IMR-90 (cell line): Measurements from ENCODE around the gene LDB2. TPM values are rescaled to one million over a fixed set of nuclear protein-coding genes. Genes with fewer than 3 reads are reported as not detected.

Source experiments
- ATAC-seq: fragments of 200-7000 bp; cut with Tn5 transposase; 2 replicates; pipeline ENCODE4 v1.9.1; 2020; ENCODE audit warnings: low read depth, mild to moderate bottlenecking, moderate library complexity
- BruUV-seq: library from RNA; stranded (reverse); fragments of 400-500 nt; replicated peaks from 2 replicates; lab custom pipeline; 2021; lab: Mats Ljungman, UMichigan
- CTCF ChIA-PET: fragments of 300-600 bp; formaldehyde crosslinking; extraction: SDS; loops from one replicate; lab custom pipeline; 2021; ENCODE audit warnings: antibody characterized with exemption; lab: Yijun Ruan, JAX
- POLR2A ChIA-PET: fragments of 300-600 bp; sonication (Branson Sonifier 250); formaldehyde crosslinking; loops from one replicate; lab custom pipeline; 2022; ENCODE audit warnings: antibody characterized with exemption; ENCODE audit not compliant: unreplicated experiment; lab: Charles Lee
- DNase-seq: peaks from one replicate; pipeline ENCODE4 v3.0.0; 2013
- H2AFZ ChIP-seq: replicated peaks from 2 replicates; pipeline ENCODE3; 2013; ENCODE audit warnings: low read length, mild to moderate bottlenecking; ENCODE audit not compliant: poor library complexity
- H2AK5ac ChIP-seq: 2 replicates; pipeline ENCODE4 v1.6.1; 2013; ENCODE audit warnings: low read depth, low read length, inconsistent platforms
- H2AK9ac ChIP-seq: replicated peaks from 2 replicates; pipeline ENCODE3; 2013; ENCODE audit warnings: mild to moderate bottlenecking, low read depth, low read length, moderate library complexity; ENCODE audit not compliant: poor library complexity
- H2BK120ac ChIP-seq: 2 replicates; pipeline ENCODE4 v1.6.1; 2013; ENCODE audit warnings: low read depth, low read length, inconsistent platforms
- H2BK15ac ChIP-seq: 3 replicates; pipeline ENCODE4 v1.6.1; 2013; ENCODE audit warnings: low read depth, low read length, inconsistent platforms
- H2BK20ac ChIP-seq: 2 replicates; pipeline ENCODE4 v1.6.1; 2013; ENCODE audit warnings: low read depth, mild to moderate bottlenecking, inconsistent platforms, low read length, moderate library complexity
- H2BK5ac ChIP-seq: 2 replicates; pipeline ENCODE4 v1.6.1; 2013; ENCODE audit warnings: mild to moderate bottlenecking, low read depth, low read length, inconsistent platforms; ENCODE audit not compliant: poor library complexity, severe bottlenecking
- H3K14ac ChIP-seq: replicated peaks from 2 replicates; pipeline ENCODE4 v1.6.1; 2013; ENCODE audit warnings: low read depth, low read length, inconsistent platforms
- H3K18ac ChIP-seq: 2 replicates; pipeline ENCODE4 v1.6.1; 2013; ENCODE audit warnings: low read depth, low read length, control low read depth
- H3K23ac ChIP-seq: 2 replicates; pipeline ENCODE4 v1.6.1; 2013; ENCODE audit warnings: low read depth, low read length, inconsistent platforms
- H3K27ac ChIP-seq: 2 replicates; pipeline ENCODE4 v1.5.1; 2013; ENCODE audit warnings: mild to moderate bottlenecking, control low read depth, low read length; ENCODE audit not compliant: insufficient read depth
- H3K27me3 ChIP-seq: 2 replicates; pipeline ENCODE4 v1.6.1; 2013; ENCODE audit warnings: low read length; ENCODE audit not compliant: control insufficient read depth, insufficient read depth
- H3K36me3 ChIP-seq: 2 replicates; pipeline ENCODE4 v1.6.1; 2013; ENCODE audit warnings: low read length, mixed read lengths; ENCODE audit not compliant: control insufficient read depth, insufficient read depth
- H3K4ac ChIP-seq: 2 replicates; pipeline ENCODE4 v1.6.1; 2013; ENCODE audit warnings: low read depth, low read length, inconsistent platforms
- H3K4me1 ChIP-seq: 2 replicates; pipeline ENCODE4 v1.6.1; 2013; ENCODE audit warnings: low read length, mixed read lengths; ENCODE audit not compliant: control insufficient read depth, insufficient read depth
- H3K4me2 ChIP-seq: 2 replicates; pipeline ENCODE4 v1.6.1; 2013; ENCODE audit warnings: low read depth, mild to moderate bottlenecking, control low read depth, low read length, moderate library complexity
- H3K4me3 ChIP-seq: 2 replicates; pipeline ENCODE4 v1.5.1; 2013; ENCODE audit warnings: low read depth, mild to moderate bottlenecking, control low read depth, low read length, moderate library complexity; ENCODE audit not compliant: insufficient read depth
- H3K56ac ChIP-seq: 2 replicates; pipeline ENCODE4 v1.6.1; 2013; ENCODE audit warnings: low read length, inconsistent platforms; ENCODE audit not compliant: insufficient read depth; ENCODE audit errors: extremely low read depth
- H3K79me1 ChIP-seq, 2 experiments: 2 replicates each; pipeline ENCODE4 v1.6.1; 2013; ENCODE audit warnings: low read length in 2 of 2, inconsistent platforms in 1 of 2, low read depth in 1 of 2
- H3K9ac ChIP-seq: 2 replicates; pipeline ENCODE4 v1.6.1; 2013; ENCODE audit warnings: low read depth, low read length, control low read depth
- H3K9me1 ChIP-seq: 2 replicates; pipeline ENCODE4 v1.6.1; 2013; ENCODE audit warnings: low read length, inconsistent platforms; ENCODE audit not compliant: insufficient read depth
- H3K9me3 ChIP-seq: 2 replicates; pipeline ENCODE4 v1.6.1; 2013; ENCODE audit warnings: low read length; ENCODE audit not compliant: control insufficient read depth, insufficient read depth
- H4K20me1 ChIP-seq: 2 replicates; pipeline ENCODE4 v1.6.1; 2013; ENCODE audit warnings: low read length, inconsistent platforms; ENCODE audit not compliant: insufficient read depth
- H4K5ac ChIP-seq: 2 replicates; pipeline ENCODE4 v1.6.1; 2013; ENCODE audit warnings: mild to moderate bottlenecking, low read depth, low read length, control low read depth
- H4K8ac ChIP-seq, 2 experiments: 2 replicates each; pipeline ENCODE4 v1.6.1; 2013; ENCODE audit warnings: low read depth in 2 of 2, low read length in 2 of 2, control low read depth in 1 of 2, inconsistent platforms in 1 of 2
- H4K91ac ChIP-seq: 2 replicates; pipeline ENCODE4 v1.6.1; 2013; ENCODE audit warnings: low read depth, low read length, inconsistent platforms; ENCODE audit not compliant: insufficient read depth
- BHLHE40 ChIP-seq: fragments of 150-350 bp; IDR thresholded peaks from 2 replicates; pipeline ENCODE4 v1.6.1; 2016; ENCODE audit warnings: mild to moderate bottlenecking, low read depth, low read length
- CHD1 ChIP-seq: IDR thresholded peaks from 2 replicates; pipeline ENCODE4 v1.6.1; 2012; ENCODE audit warnings: low read depth, low read length, improper control_type of control experiment
- ELK1 ChIP-seq: fragments of 150-350 bp; IDR thresholded peaks from 2 replicates; pipeline ENCODE4 v1.6.1; 2016; ENCODE audit warnings: low read depth, mild to moderate bottlenecking, low read length, moderate library complexity, borderline replicate concordance
- FOS ChIP-seq: fragments of 150-350 bp; IDR thresholded peaks from 2 replicates; pipeline ENCODE4 v1.6.1; 2016; ENCODE audit warnings: low read depth, low read length
- MAFK ChIP-seq: IDR thresholded peaks from 2 replicates; pipeline ENCODE4 v1.6.1; 2012; ENCODE audit warnings: low read depth, low read length, improper control_type of control experiment
- MAZ ChIP-seq: IDR thresholded peaks from 2 replicates; pipeline ENCODE4 v1.6.1; 2012; ENCODE audit warnings: low read depth, mild to moderate bottlenecking, low read length, improper control_type of control experiment, moderate library complexity, borderline replicate concordance
- NFE2L2 ChIP-seq: fragments of 150-350 bp; IDR thresholded peaks from 2 replicates; pipeline ENCODE4 v1.6.1; 2016; ENCODE audit warnings: low read depth, mild to moderate bottlenecking, low read length
- RCOR1 ChIP-seq: IDR thresholded peaks from 2 replicates; pipeline ENCODE4 v1.6.1; 2012; ENCODE audit warnings: mild to moderate bottlenecking, low read length, improper control_type of control experiment; ENCODE audit not compliant: insufficient replicate concordance
- RFX5 ChIP-seq: IDR thresholded peaks from 2 replicates; pipeline ENCODE4 v1.8.0; 2012; ENCODE audit warnings: low read depth, mild to moderate bottlenecking, low read length, moderate library complexity
- SMC3 ChIP-seq: fragments of 150-350 bp; IDR thresholded peaks from 2 replicates; pipeline ENCODE4 v1.6.1; 2016; ENCODE audit warnings: low read depth, mild to moderate bottlenecking, antibody characterized with exemption, low read length, moderate library complexity
- WGBS, 2 experiments: methylation state at CpG; one replicate each; pipeline versions ENCODE4 v1.1.5 to v1.1.7; 2013; ENCODE audit warnings: missing lambda C conversion rate in 2 of 2; ENCODE audit not compliant: insufficient read length in 1 of 2; ENCODE audit errors: extremely low coverage in 2 of 2; 5-methylcytosine and 5-hydroxymethylcytosine counted together
- dilution Hi-C: fragments of 300-500 bp; cut with HindIII; formaldehyde crosslinking; loops from one replicate; pipeline ENCODE4 v1.14.3; 2018; ENCODE audit warnings: low sequenced_read_pairs; ENCODE audit not compliant: unreplicated experiment
- in situ Hi-C: fragments of 300-500 bp; cut with MboI; formaldehyde crosslinking; loops from 3 replicates; pipeline ENCODE4 v1.14.3; 2019; ENCODE audit warnings: low sequenced_read_pairs, inconsistent platforms, mixed read lengths
- intact Hi-C: fragments of 100-400 bp; cut with micrococcal nuclease; formaldehyde crosslinking; loops from 2 replicates; pipeline ENCODE4 v1.10.0; 2022
- polyA plus RNA-seq, 3 experiments: library from polyadenylated mRNA; depleted of rRNA; stranded (reverse); fragments of >200 nt; gene quantifications; 2 replicates each; pipeline ENCODE4 v1.2.3, GENCODE V29; 2012; ENCODE audit warnings: low replicate concordance in 1 of 3
- total RNA-seq: library from RNA; depleted of rRNA; stranded (reverse); fragments of >200 nt; gene quantifications from 2 replicates; pipeline ENCODE4 v1.2.3, GENCODE V29; 2012
- TF ChIP-seq, protein P1 (sequence below): fragments of 150-350 bp; IDR thresholded peaks from 2 replicates; pipeline ENCODE4 v1.6.1; 2017; ENCODE audit warnings: mild to moderate bottlenecking, antibody characterized with exemption, low read length, low read depth

Gene LDB2
- total and polyA plus RNA-seq, 2 of the 4 experiments (the other 2 are of a cell fraction), result 67.9 to 116 TPM

GRCh38 chr4:16926214-16926613, 27.8 kb upstream of the LDB2 start:
- 0 out of 2 replicates have a peak, but pooled peaks cover under 1% of the 10 kb centered on the region for H3K9me1 ChIP-seq
- no peak overlapping the region for H2BK15ac ChIP-seq
- H2AK9ac ChIP-seq, result no peak overlapping the region
- H4K5ac ChIP-seq, result no peak overlapping the region
- no peak overlapping the region for H3K23ac ChIP-seq
- no peak overlapping the region for H3K14ac ChIP-seq
- no peak overlapping the region for H2BK20ac ChIP-seq
- no peak overlapping the region for H3K56ac ChIP-seq
- H4K91ac ChIP-seq, result no peak overlapping the region
- no peak overlapping the region for H2BK5ac ChIP-seq
- no peak overlapping the region for H3K4me2 ChIP-seq
- H2BK120ac ChIP-seq, result no peak overlapping the region
- H3K27ac ChIP-seq, result no peak overlapping the region
- no peak overlapping the region for H3K4me3 ChIP-seq
- dilution Hi-C loops, result no loop called here
- no peak overlapping the region for H2AFZ ChIP-seq
- H3K4ac ChIP-seq, result no peak overlapping the region
- H3K18ac ChIP-seq, result no peak overlapping the region
- H4K20me1 ChIP-seq, result no peaks in the 10 kb centered on the region
- H3K9me3 ChIP-seq, result no peaks in the 10 kb centered on the region
- TF ChIP-seq RCOR1, result no peak
- TF ChIP-seq, protein P1, sequence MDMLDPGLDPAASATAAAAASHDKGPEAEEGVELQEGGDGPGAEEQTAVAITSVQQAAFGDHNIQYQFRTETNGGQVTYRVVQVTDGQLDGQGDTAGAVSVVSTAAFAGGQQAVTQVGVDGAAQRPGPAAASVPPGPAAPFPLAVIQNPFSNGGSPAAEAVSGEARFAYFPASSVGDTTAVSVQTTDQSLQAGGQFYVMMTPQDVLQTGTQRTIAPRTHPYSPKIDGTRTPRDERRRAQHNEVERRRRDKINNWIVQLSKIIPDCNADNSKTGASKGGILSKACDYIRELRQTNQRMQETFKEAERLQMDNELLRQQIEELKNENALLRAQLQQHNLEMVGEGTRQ, result no peak
- no peak for TF ChIP-seq NFE2L2
- TF ChIP-seq MAFK, result no peak
- TF ChIP-seq ELK1, result no peak
- TF ChIP-seq MAZ, result no peak
- TF ChIP-seq BHLHE40, result no peak
- TF ChIP-seq FOS, result no peak
- no peak for TF ChIP-seq RFX5
- no peak for TF ChIP-seq SMC3
- no peak for TF ChIP-seq CHD1
- intact Hi-C loops, result no loop called here
- peaks cover 2% of the 10 kb centered on the region; the same call in 1 of the 2 replicates for H3K4me1 ChIP-seq
- no peak overlapping the region for H3K9ac ChIP-seq
- DNase-seq (no peak), ATAC-seq (no peak)
- CTCF ChIA-PET, result no interaction called here
- no peaks in the 10 kb centered on the region for H3K27me3 ChIP-seq
- in situ Hi-C loops, result no loop called here
- H3K79me1 ChIP-seq, result no peaks in the 10 kb centered on the region
- no CpG with 5 or more reads among the region's 1 CpG for WGBS, 2 experiments
- no peaks in the 10 kb centered on the region for H3K36me3 ChIP-seq
- H4K8ac ChIP-seq, result no peak overlapping the region
- POLR2A ChIA-PET, result no interaction called here
- BruUV-seq, result no TSS peak
- H2AK5ac ChIP-seq, result no peak overlapping the region
